SK-N-SH (cell line): ENCODE data around the gene GJD4. TPM values are rescaled to one million over a fixed set of nuclear protein-coding genes. Genes with fewer than 3 reads are reported as not detected.

ENCODE experiments used
- CTCF ChIA-PET: fragments of 300-600, 350-600 bp; formaldehyde crosslinking; extraction: SDS; loops from one replicate; lab custom pipeline; 2021; lab: Yijun Ruan, JAX
- POLR2A ChIA-PET: fragments of 350-600 bp; sonication (Branson Sonifier 250); formaldehyde crosslinking; extraction: SDS; loops from one replicate; lab custom pipeline; 2020; ENCODE audit warnings: antibody characterized with exemption, inconsistent platforms; lab: Yijun Ruan, JAX
- DNase-seq: peaks from one replicate; pipeline ENCODE4 v3.0.0; 2012
- H2AFZ ChIP-seq: fragments of 200-600 bp; sonication (generic); 2 replicates; pipeline ENCODE4 v1.8.1; 2016; ENCODE audit warnings: antibody characterized with exemption, mild to moderate bottlenecking, low read depth
- H3F3A ChIP-seq: fragments of 200-600 bp; sonication (generic); replicated peaks from 2 replicates; pipeline ENCODE3; 2016; ENCODE audit warnings: antibody characterized with exemption, mild to moderate bottlenecking; ENCODE audit not compliant: insufficient read depth
- H3K27ac ChIP-seq, 2 experiments: fragments of 200-500 bp in 1 of 2; fragments of 200-600 bp in 1 of 2; sonication (Bioruptor generic) in 1 of 2; sonication (generic), shearing (Covaris generic) in 1 of 2; 2 replicates each; pipeline versions ENCODE4 v1.5.1 to v1.6.1; 2014 to 2016; ENCODE audit warnings: low read depth in 2 of 2, inconsistent platforms in 1 of 2, low read length in 1 of 2, mild to moderate bottlenecking in 1 of 2, mixed read lengths in 1 of 2
- H3K27me3 ChIP-seq: fragments of 200-600 bp; sonication (generic), shearing (Covaris generic); 2 replicates; pipeline ENCODE4 v1.6.1; 2016; ENCODE audit warnings: mixed run types; ENCODE audit not compliant: insufficient read depth
- H3K36me3 ChIP-seq, 2 experiments: fragments of 200-500 bp in 1 of 2; fragments of 200-600 bp in 1 of 2; sonication (Bioruptor generic) in 1 of 2; sonication (generic) in 1 of 2; replicated peaks in 1 of 2; 2 replicates each; pipeline versions ENCODE3 to v1.5.1; 2014 to 2016; ENCODE audit warnings: low read length in 1 of 2, mild to moderate bottlenecking in 1 of 2; ENCODE audit not compliant: insufficient read depth in 2 of 2, control insufficient read depth in 1 of 2
- H3K4me1 ChIP-seq, 2 experiments: fragments of 200-500 bp in 1 of 2; fragments of 200-600 bp in 1 of 2; sonication (Bioruptor generic) in 1 of 2; sonication (generic), shearing (Covaris generic) in 1 of 2; 2 replicates each; pipeline versions ENCODE4 v1.5.1 to v1.6.1; 2014 to 2016; ENCODE audit warnings: low read depth in 1 of 2, low read length in 1 of 2, mixed run types in 1 of 2; ENCODE audit not compliant: insufficient read depth in 2 of 2, control insufficient read depth in 1 of 2
- H3K4me2 ChIP-seq: fragments of 200-600 bp; sonication (generic), shearing (Covaris generic); 2 replicates; pipeline ENCODE4 v1.6.1; 2017; ENCODE audit warnings: mixed run types
- H3K4me3 ChIP-seq, 2 experiments: fragments of 200-500 bp in 1 of 2; fragments of 200-600 bp in 1 of 2; sonication (Bioruptor generic) in 1 of 2; sonication (generic), shearing (Covaris generic) in 1 of 2; 2 replicates each; pipeline versions ENCODE4 v1.5.1 to v1.8.1; 2014 to 2016; ENCODE audit warnings: low read depth in 2 of 2, inconsistent platforms in 1 of 2, low read length in 1 of 2, mild to moderate bottlenecking in 1 of 2, mixed read lengths in 1 of 2, moderate library complexity in 1 of 2
- H3K79me2 ChIP-seq: fragments of 200-600 bp; sonication (generic); 2 replicates; pipeline ENCODE4 v1.8.1; 2017; ENCODE audit warnings: mild to moderate bottlenecking; ENCODE audit not compliant: insufficient read depth
- H3K9ac ChIP-seq: fragments of 200-600 bp; sonication (generic); 2 replicates; pipeline ENCODE4 v1.6.1; 2017; ENCODE audit warnings: mixed run types
- H3K9me2 ChIP-seq: fragments of 200-600 bp; sonication (generic); 2 replicates; pipeline ENCODE4 v1.6.1; 2017; ENCODE audit warnings: mixed run types
- H3K9me3 ChIP-seq: fragments of 200-600 bp; sonication (generic); 2 replicates; pipeline ENCODE4 v1.6.1; 2017; ENCODE audit warnings: mixed run types, mild to moderate bottlenecking, moderate library complexity
- H4K20me1 ChIP-seq: fragments of 200-600 bp; sonication (generic); 2 replicates; pipeline ENCODE4 v1.6.1; 2017; ENCODE audit warnings: mild to moderate bottlenecking, mixed run types; ENCODE audit not compliant: insufficient read depth
- ELF1 ChIP-seq: IDR thresholded peaks from 2 replicates; pipeline ENCODE4 v1.4.0; 2012
- EP300 ChIP-seq, 2 experiments: IDR thresholded peaks; 2 replicates each; pipeline versions ENCODE4 v1.4.0 to v1.6.1; 2012; ENCODE audit warnings: borderline replicate concordance in 1 of 2, low read depth in 1 of 2, low read length in 1 of 2
- EZH2phosphoT487 ChIP-seq: fragments of 200-600 bp; sonication (generic); IDR thresholded peaks from 2 replicates; pipeline ENCODE4 v1.6.1; 2017; ENCODE audit warnings: low read depth, mixed run types, mild to moderate bottlenecking, antibody characterized with exemption, moderate library complexity, borderline replicate concordance
- FOXJ3 ChIP-seq: sonication (generic); formaldehyde crosslinking; IDR thresholded peaks from 2 replicates; pipeline ENCODE4 v1.5.1; 2020; ENCODE audit warnings: mild to moderate bottlenecking, missing genetic modification reagents
- FOXM1 ChIP-seq: IDR thresholded peaks from 2 replicates; pipeline ENCODE4 v1.4.0; 2012; ENCODE audit warnings: low read depth, mild to moderate bottlenecking
- JUND ChIP-seq: IDR thresholded peaks from 2 replicates; pipeline ENCODE4 v1.4.0; 2012
- MEF2A ChIP-seq: IDR thresholded peaks from 2 replicates; pipeline ENCODE4 v1.4.0; 2012; ENCODE audit warnings: low read depth, borderline replicate concordance
- MXI1 ChIP-seq: IDR thresholded peaks from 2 replicates; pipeline ENCODE4 v1.6.1; 2012; ENCODE audit warnings: mild to moderate bottlenecking, low read depth, low read length, improper control_type of control experiment
- PBX3 ChIP-seq: IDR thresholded peaks from 2 replicates; pipeline ENCODE4; 2012
- POLR2AphosphoS5 ChIP-seq: IDR thresholded peaks from 2 replicates; pipeline ENCODE4 v1.6.1; 2012; ENCODE audit warnings: low read depth, low read length
- RCOR1 ChIP-seq: fragments of 150-350 bp; IDR thresholded peaks from 2 replicates; pipeline ENCODE4 v1.6.1; 2017; ENCODE audit warnings: antibody characterized with exemption, low read length
- REST ChIP-seq: IDR thresholded peaks from 2 replicates; pipeline ENCODE4 v1.6.1; 2012; ENCODE audit warnings: mild to moderate bottlenecking, low read depth, low read length, moderate library complexity
- RFX5 ChIP-seq: IDR thresholded peaks from 2 replicates; pipeline ENCODE4 v1.6.1; 2012; ENCODE audit warnings: mild to moderate bottlenecking, improper control_type of control experiment, low read length
- TCF12 ChIP-seq: IDR thresholded peaks from 2 replicates; pipeline ENCODE4 v1.4.0; 2012
- TEAD4 ChIP-seq: IDR thresholded peaks from 2 replicates; pipeline ENCODE4 v1.4.0; 2012; ENCODE audit warnings: mild to moderate bottlenecking, borderline replicate concordance; ENCODE audit not compliant: insufficient read depth
- USF2 ChIP-seq: fragments of 150-350 bp; IDR thresholded peaks from 2 replicates; pipeline ENCODE4 v1.6.1; 2017; ENCODE audit warnings: antibody characterized with exemption, low read length, low read depth, borderline replicate concordance
- YY1 ChIP-seq: IDR thresholded peaks from 2 replicates; pipeline ENCODE4 v1.4.0; 2012; ENCODE audit warnings: low read depth, mild to moderate bottlenecking
- ZBTB33 ChIP-seq: IDR thresholded peaks from 2 replicates; pipeline ENCODE4 v1.4.0; 2012; ENCODE audit warnings: low read depth, borderline replicate concordance
- WGBS: methylation state at CpG from one replicate; pipeline ENCODE4 v1.1.6; 2017; ENCODE audit warnings: low lambda C conversion rate; 5-methylcytosine and 5-hydroxymethylcytosine counted together
- polyA plus RNA-seq, 3 experiments: library from polyadenylated mRNA; depleted of rRNA; stranded (reverse); fragments of >200 nt; gene quantifications; 2 replicates each; pipeline ENCODE4 v1.2.3, GENCODE V29; 2012

Gene GJD4
- polyA plus RNA-seq, 1 of the 3 experiments (the other 2 are of a cell fraction) = not detected

GRCh38 chr10:35642793-35643114 is 37.6 kb downstream of the GJD4 start:
- DNase-seq = no peak
- no peaks in the 10 kb centered on the region for H3K9me3 ChIP-seq
- H3K4me2 ChIP-seq = peak overlapping the region; percentile 98
- H3K4me3 ChIP-seq = peak overlapping the region; percentile 68 to 88
- POLR2A ChIA-PET = no interaction called here
- H3K4me1 ChIP-seq = peaks cover 0 to 25% of the 10 kb centered on the region in 2 experiments; a peak in 1 of 4 replicates
- H4K20me1 ChIP-seq = peaks cover 23% of the 10 kb centered on the region
- no peak overlapping the region for H3K27ac ChIP-seq
- H3K27me3 ChIP-seq = no peaks in the 10 kb centered on the region; the same call in 1 of the 2 replicates
- TF ChIP-seq EP300 (IDR thresholded peaks at IDR 0.05; ENCODE audit: borderline replicate concordance in 1 of 2, low read depth in 1 of 2, low read length in 1 of 2) (no peak), RFX5 (no peak), PBX3 (no peak), POLR2AphosphoS5 (no peak), TEAD4 (no peak), REST (no peak), ZBTB33 (no peak), USF2 (no peak), EZH2phosphoT487 (no peak), YY1 (no peak), FOXM1 (no peak), MEF2A (no peak), TCF12 (no peak), JUND (no peak), MXI1 (no peak), FOXJ3 (CRISPR knock-in tag) (no peak), ELF1 (no peak), RCOR1 (no peak)
- TF ChIP-seq, all 33 proteins: peak for 0
- Histone ChIP-seq H3K9me2 (no peaks in the 10 kb centered on the region), H3K79me2 (peaks cover 24% of the 10 kb centered on the region), H3F3A (peaks cover 20% of the 10 kb centered on the region), H2AFZ (peak overlapping the region; percentile 87), H3K36me3 (peaks cover 0 to 11% of the 10 kb centered on the region in 2 experiments), H3K9ac (peak overlapping the region; percentile 36; the same call in 1 of the 2 replicates)
- CTCF ChIA-PET = no interaction called here
- WGBS = under 1% methylated on average over 11 of the region's 17 CpGs
